Endothelial cell of umbilical vein (primary cell): ENCODE results near the gene CENPL. TPM values are rescaled to one million over a fixed set of nuclear protein-coding genes. Genes with fewer than 3 reads are reported as not detected.

Experiments
- BruUV-seq: library from RNA; stranded (reverse); fragments of 400-500 nt; replicated peaks from 2 replicates; lab custom pipeline; 2021; lab: Mats Ljungman, UMichigan
- CTCF ChIA-PET: fragments of 300-600, 350-600 bp; sonication (Branson Sonifier 250); formaldehyde crosslinking; loops from one replicate; lab custom pipeline; 2021; ENCODE audit warnings: antibody characterized with exemption, inconsistent platforms; lab: Charles Lee
- POLR2A ChIA-PET: fragments of 300-600, 350-600 bp; sonication (Branson Sonifier 250); formaldehyde crosslinking; loops from one replicate; lab custom pipeline; 2021; ENCODE audit warnings: antibody characterized with exemption, inconsistent platforms; lab: Charles Lee
- DNase-seq: peaks from one replicate; pipeline ENCODE4 v3.0.0-alpha.2; 2011; ENCODE audit warnings: low read depth, low spot score
- FAIRE-seq: peaks from 2 replicates; lab custom pipeline; 2011; peaks lifted over from hg19 to GRCh38; lab: Jason Lieb, UNC
- H2AFZ ChIP-seq: 2 replicates; pipeline ENCODE4 v1.6.0; 2012; ENCODE audit warnings: low read depth, low read length, control low read depth, inconsistent platforms
- H3K27ac ChIP-seq: 2 replicates; pipeline ENCODE4 v1.5.1; 2011; ENCODE audit warnings: low read depth, mild to moderate bottlenecking, control low read depth, low read length, moderate library complexity; ENCODE audit not compliant: insufficient read depth
- H3K27me3 ChIP-seq, 2 experiments: 2 replicates each; pipeline versions ENCODE4 v1.6.0 to v1.6.1; 2011; ENCODE audit warnings: low read length in 2 of 2, mixed read lengths in 1 of 2; ENCODE audit not compliant: control insufficient read depth in 2 of 2, insufficient read depth in 2 of 2
- H3K36me3 ChIP-seq, 2 experiments: 2 replicates in 1 of 2; 3 replicates in 1 of 2; pipeline ENCODE4 v1.5.1; 2011; ENCODE audit warnings: low read length in 2 of 2, mild to moderate bottlenecking in 1 of 2, moderate library complexity in 1 of 2; ENCODE audit not compliant: control insufficient read depth in 2 of 2, insufficient read depth in 2 of 2; ENCODE audit errors: extremely low read depth in 1 of 2
- H3K4me1 ChIP-seq: 3 replicates; pipeline ENCODE4 v1.5.1; 2011; ENCODE audit warnings: mild to moderate bottlenecking, low read length; ENCODE audit not compliant: control insufficient read depth, insufficient read depth; ENCODE audit errors: extremely low read depth
- H3K4me2 ChIP-seq: 2 replicates; pipeline ENCODE4 v1.6.1; 2011; ENCODE audit warnings: low read length, control low read depth, mixed read lengths; ENCODE audit not compliant: insufficient read depth
- H3K4me3 ChIP-seq, 3 experiments: fragments of 200-600 bp in 1 of 3; sonication (generic), shearing (Covaris generic) in 1 of 3; replicated peaks in 1 of 3; 2 replicates each; pipeline ENCODE4 v1.5.1; 2011 to 2016; ENCODE audit warnings: control low read depth in 3 of 3, low read length in 3 of 3, mild to moderate bottlenecking in 2 of 3, inconsistent platforms in 1 of 3, low read depth in 1 of 3, moderate library complexity in 1 of 3; ENCODE audit not compliant: insufficient read depth in 1 of 3
- H3K79me2 ChIP-seq: 2 replicates; pipeline ENCODE4 v1.6.0; 2012; ENCODE audit warnings: low read length, inconsistent platforms; ENCODE audit not compliant: control insufficient read depth, insufficient read depth
- H3K9ac ChIP-seq: replicated peaks from 2 replicates; pipeline ENCODE3; 2011; ENCODE audit warnings: low read length, control low read depth; ENCODE audit not compliant: insufficient read depth; ENCODE audit errors: extremely low read depth
- H3K9me1 ChIP-seq: replicated peaks from 3 replicates; pipeline ENCODE4 v1.6.0; 2011; ENCODE audit warnings: mild to moderate bottlenecking, low read length; ENCODE audit not compliant: control insufficient read depth, insufficient read depth; ENCODE audit errors: extremely low read depth
- H3K9me3 ChIP-seq: replicated peaks from 2 replicates; pipeline ENCODE4 v1.5.1; 2012; ENCODE audit warnings: low read length, inconsistent platforms; ENCODE audit not compliant: control insufficient read depth, insufficient read depth
- H4K20me1 ChIP-seq: replicated peaks from 2 replicates; pipeline ENCODE3; 2011; ENCODE audit warnings: mild to moderate bottlenecking, low read length; ENCODE audit not compliant: control insufficient read depth, insufficient read depth; ENCODE audit errors: extremely low read depth
- EZH2 ChIP-seq: IDR thresholded peaks from 2 replicates; pipeline ENCODE4 v1.6.1; 2012; ENCODE audit warnings: borderline replicate concordance, low read depth, mild to moderate bottlenecking, moderate library complexity, low read length, inconsistent platforms; ENCODE audit not compliant: severe bottlenecking
- FOS ChIP-seq: IDR thresholded peaks from 2 replicates; pipeline ENCODE4 v1.6.1; 2011; ENCODE audit warnings: mild to moderate bottlenecking, low read length, moderate library complexity, borderline replicate concordance; ENCODE audit not compliant: insufficient read depth
- GATA2 ChIP-seq: IDR thresholded peaks from 2 replicates; pipeline ENCODE4 v1.7.0; 2011; ENCODE audit warnings: low read depth, mild to moderate bottlenecking, moderate library complexity, mixed read lengths, low read length; ENCODE audit not compliant: insufficient read length, insufficient read depth
- JUN ChIP-seq: IDR thresholded peaks from 2 replicates; pipeline ENCODE4 v1.6.1; 2011; ENCODE audit warnings: borderline replicate concordance, low read depth; ENCODE audit not compliant: insufficient read length, insufficient read depth
- MYC ChIP-seq: IDR thresholded peaks from one replicate; pipeline ENCODE4 v1.6.1; 2011; ENCODE audit warnings: mild to moderate bottlenecking, low read depth, low read length
- POLR2A ChIP-seq: IDR thresholded peaks from 2 replicates; pipeline ENCODE4 v1.6.1; 2012; ENCODE audit warnings: low read depth, mild to moderate bottlenecking, control low read depth, low read length
- POLR2AphosphoS5 ChIP-seq: IDR thresholded peaks from 2 replicates; pipeline ENCODE4 v1.6.1; 2012; ENCODE audit warnings: low read depth, mild to moderate bottlenecking, control low read depth, low read length, moderate library complexity; ENCODE audit not compliant: insufficient read depth
- dilution Hi-C: fragments of 300-500 bp; cut with MboI; formaldehyde crosslinking; loops from one replicate; pipeline ENCODE4 v1.15.0; 2019; ENCODE audit warnings: low sequenced_read_pairs; ENCODE audit not compliant: extremely low pct_ligation_motif_present
- intact Hi-C: fragments of 100-400 bp; cut with micrococcal nuclease; formaldehyde crosslinking; loops from one replicate; pipeline ENCODE4 v1.10.0; 2022
- polyA plus RNA-seq, 4 experiments: library from polyadenylated mRNA; depleted of rRNA in 3 of 4; stranded (reverse) in 3 of 4; unstranded in 1 of 4; fragments of >200 nt; gene quantifications; 2 replicates each; pipeline versions ENCODE4 v1.2.1 to v1.2.3, GENCODE V29; 2011 to 2012; ENCODE audit warnings: missing spikeins in 1 of 4
- total RNA-seq: library from RNA; stranded (reverse); gene quantifications from 2 replicates; pipeline ENCODE4 v1.2.3, GENCODE V29; 2021
- TF ChIP-seq, protein P1 (sequence below): IDR thresholded peaks from 2 replicates; pipeline ENCODE4 v1.6.1; 2011; ENCODE audit not compliant: insufficient read depth, insufficient read length
- TF ChIP-seq, protein P2 (sequence below), 2 donors: IDR thresholded peaks; 1 replicate in 1 of 2; 2 replicates in 1 of 2; pipeline ENCODE4 v1.5.1; 2011; ENCODE audit warnings: low read length in 2 of 2, mild to moderate bottlenecking in 2 of 2, moderate library complexity in 2 of 2, control low read depth in 1 of 2, inconsistent platforms in 1 of 2, low read depth in 1 of 2; ENCODE audit not compliant: insufficient read depth in 1 of 2; ENCODE audit errors: extremely low read depth in 1 of 2

The CENPL gene
- total and polyA plus RNA-seq, 2 donors (not counting 3 experiments of a cell fraction or from before 2014, with no cell fraction given) = 5.9 to 20.8 TPM

DNA sequence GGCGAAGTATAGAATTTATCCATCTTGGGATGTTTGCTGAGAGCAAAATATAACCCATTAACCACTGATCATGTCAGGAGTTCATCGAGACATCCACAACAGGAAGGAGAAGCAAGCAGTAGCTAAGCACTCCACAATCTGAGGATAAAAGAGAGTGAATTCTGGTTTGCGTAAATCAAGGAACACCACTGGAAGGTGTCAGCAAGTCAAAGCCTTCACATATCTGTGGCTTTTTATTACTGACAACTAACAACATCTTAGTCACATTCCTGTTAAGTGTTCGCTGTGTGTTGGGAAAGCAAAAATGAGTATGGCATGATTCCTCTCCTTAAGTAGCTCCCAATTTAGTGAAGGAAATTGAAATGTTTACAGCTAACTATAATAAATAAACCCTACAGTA is 44.7 kb downstream of the CENPL start:
- H3K79me2 ChIP-seq = no peaks in the 10 kb centered on the region
- H3K36me3 ChIP-seq = peaks cover 8 to 15% of the 10 kb centered on the region in 2 experiments
- DNase-seq = no peak
- no peak for TF ChIP-seq POLR2A
- TF ChIP-seq, protein P1, sequence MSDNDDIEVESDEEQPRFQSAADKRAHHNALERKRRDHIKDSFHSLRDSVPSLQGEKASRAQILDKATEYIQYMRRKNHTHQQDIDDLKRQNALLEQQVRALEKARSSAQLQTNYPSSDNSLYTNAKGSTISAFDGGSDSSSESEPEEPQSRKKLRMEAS = no peak
- TF ChIP-seq, protein P2, sequence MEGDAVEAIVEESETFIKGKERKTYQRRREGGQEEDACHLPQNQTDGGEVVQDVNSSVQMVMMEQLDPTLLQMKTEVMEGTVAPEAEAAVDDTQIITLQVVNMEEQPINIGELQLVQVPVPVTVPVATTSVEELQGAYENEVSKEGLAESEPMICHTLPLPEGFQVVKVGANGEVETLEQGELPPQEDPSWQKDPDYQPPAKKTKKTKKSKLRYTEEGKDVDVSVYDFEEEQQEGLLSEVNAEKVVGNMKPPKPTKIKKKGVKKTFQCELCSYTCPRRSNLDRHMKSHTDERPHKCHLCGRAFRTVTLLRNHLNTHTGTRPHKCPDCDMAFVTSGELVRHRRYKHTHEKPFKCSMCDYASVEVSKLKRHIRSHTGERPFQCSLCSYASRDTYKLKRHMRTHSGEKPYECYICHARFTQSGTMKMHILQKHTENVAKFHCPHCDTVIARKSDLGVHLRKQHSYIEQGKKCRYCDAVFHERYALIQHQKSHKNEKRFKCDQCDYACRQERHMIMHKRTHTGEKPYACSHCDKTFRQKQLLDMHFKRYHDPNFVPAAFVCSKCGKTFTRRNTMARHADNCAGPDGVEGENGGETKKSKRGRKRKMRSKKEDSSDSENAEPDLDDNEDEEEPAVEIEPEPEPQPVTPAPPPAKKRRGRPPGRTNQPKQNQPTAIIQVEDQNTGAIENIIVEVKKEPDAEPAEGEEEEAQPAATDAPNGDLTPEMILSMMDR (IDR thresholded peaks at IDR 0.05; ENCODE audit: extremely low read depth in 1 of 2, insufficient read depth in 1 of 2, low read depth in 1 of 2, low read length in 2 of 2) = no peak
- no peak for TF ChIP-seq JUN
- no peak for TF ChIP-seq POLR2AphosphoS5
- TF ChIP-seq EZH2 = no peak
- no peak for TF ChIP-seq GATA2
- TF ChIP-seq MYC = no peak
- no peak for TF ChIP-seq FOS
- dilution Hi-C loops = no loop called here
- BruUV-seq = no TSS peak
- no peak for FAIRE-seq
- no peak overlapping the region for H3K4me3 ChIP-seq
- no peak overlapping the region for H3K4me2 ChIP-seq
- H4K20me1 ChIP-seq = no peaks in the 10 kb centered on the region
- ChIA-PET CTCF (no interaction called here), POLR2A (no interaction called here)
- H3K27ac ChIP-seq = no peak overlapping the region
- H3K9me3 ChIP-seq = no peaks in the 10 kb centered on the region
- no peaks in the 10 kb centered on the region for H3K4me1 ChIP-seq
- no peaks in the 10 kb centered on the region for H3K9me1 ChIP-seq
- no peak overlapping the region for H3K9ac ChIP-seq
- intact Hi-C loops = no loop called here
- no peaks in the 10 kb centered on the region for H3K27me3 ChIP-seq
- no peak overlapping the region for H2AFZ ChIP-seq
